Testis (tissue), 3 donors: ENCODE measurements around the gene SCP2. TPM values are rescaled to one million over a fixed set of nuclear protein-coding genes. Genes with fewer than 3 reads are reported as not detected.

ENCODE experiments used
- DNase-seq: peaks from one replicate; pipeline ENCODE4 v3.0.0-alpha.2; 2019
- H3K27ac ChIP-seq, 2 donors: fragments of 200-600 bp; sonication (generic); one replicate each; pipeline ENCODE4 v1.5.1; 2019
- H3K27me3 ChIP-seq: fragments of 200-600 bp; sonication (generic); one replicate; pipeline ENCODE4 v1.5.1; 2019
- H3K36me3 ChIP-seq: fragments of 200-600 bp; sonication (generic); one replicate; pipeline ENCODE4 v1.5.1; 2017; ENCODE audit warnings: low read depth; ENCODE audit errors: missing control alignments
- H3K4me1 ChIP-seq: fragments of 200-600 bp; sonication (generic); one replicate; pipeline ENCODE4 v1.5.1; 2019
- H3K4me3 ChIP-seq, 2 donors: fragments of 200-600 bp; sonication (generic); one replicate each; pipeline ENCODE4 v1.5.1; 2017 to 2019
- H3K9me3 ChIP-seq: fragments of 200-600 bp; sonication (generic); one replicate; pipeline ENCODE4 v1.5.1; 2017
- CTCF ChIP-seq, 3 experiments: fragments of 450-650 bp in 2 of 3; fragments of 200-600 bp in 1 of 3; sonication (generic) in 1 of 3; IDR thresholded peaks; one replicate each; pipeline ENCODE4 v1.5.1; 2016 to 2019; ENCODE audit warnings: antibody characterized with exemption in 3 of 3, mild to moderate bottlenecking in 2 of 3, moderate library complexity in 1 of 3
- POLR2A ChIP-seq: fragments of 450-650 bp; IDR thresholded peaks from one replicate; pipeline ENCODE4 v1.6.1; 2017; ENCODE audit warnings: antibody characterized with exemption, mild to moderate bottlenecking, moderate library complexity
- WGBS, 2 donors: methylation state at CpG; one replicate each; pipeline ENCODE4 v1.1.5; 2018; 5-methylcytosine and 5-hydroxymethylcytosine counted together
- intact Hi-C: fragments of 100-400 bp; cut with DNase I; formaldehyde crosslinking; loops from one replicate; pipeline ENCODE4 v1.15.1; 2023; ENCODE audit warnings: low total_unique reads
- polyA plus RNA-seq: library from polyadenylated mRNA; stranded (reverse); fragments of 350-450 nt; fragmentation: Illumina TruSeq; extraction: RNeasy Lipid Tissue Mini Kit (QIAGEN cat#74804); gene quantifications from one replicate; pipeline ENCODE4 v1.2.3, GENCODE V29; 2014; ENCODE audit warnings: low read depth, low replicate concordance; ENCODE audit not compliant: insufficient read depth
- total RNA-seq, 2 donors: library from RNA; depleted of rRNA; stranded (reverse); fragments of >200 nt; gene quantifications; one replicate each; pipeline ENCODE4 v1.2.3, GENCODE V29; 2016

Gene SCP2
- total and polyA plus RNA-seq, 3 donors from 2014 or later, result 102 to 108 (median 103) TPM

- intact Hi-C loops, result no loop called here
These were observed 11.7 kb upstream of the SCP2 start for GRCh38 chr1:52915211-52915854.

GRCh38 chr1:52915855-52916220, 11.2 kb upstream of the SCP2 start:
- Histone ChIP-seq H3K4me1 (peaks cover 28% of the 10 kb centered on the region), H3K36me3 (no peaks in the 10 kb centered on the region), H3K27me3 (no peaks in the 10 kb centered on the region), H3K9me3 (no peaks in the 10 kb centered on the region), H3K4me3 (no peak overlapping the region), H3K27ac (peak overlapping the region in 1 of 2 donors; percentile 21)
- intact Hi-C loops, result no loop called here
- TF ChIP-seq POLR2A (no peak), CTCF (IDR thresholded peaks at IDR 0.05) (no peak)
- no peak for DNase-seq
- 63 to 64% methylated on average over 7 of the region's 7 CpGs for WGBS, 2 donors

More at GRCh38 chr1:52915211-52915854, 11.7 kb upstream of the SCP2 start:
- Histone ChIP-seq H3K4me1 (peaks cover 28% of the 10 kb centered on the region), H3K4me3 (no peak overlapping the region), H3K9me3 (no peaks in the 10 kb centered on the region), H3K36me3 (no peaks in the 10 kb centered on the region), H3K27me3 (no peaks in the 10 kb centered on the region), H3K27ac (peak overlapping the region in 1 of 2 donors; percentile 55)
- 41 to 65% methylated on average over 2 of the region's 2 CpGs for WGBS, 2 donors
- no peak for TF ChIP-seq CTCF (IDR thresholded peaks at IDR 0.05)
- no peak for TF ChIP-seq POLR2A
- no peak for DNase-seq

- DNase-seq, result peak; percentile 32
- Histone ChIP-seq H3K27ac (peak overlapping the region; percentile 21 to 29), H3K36me3 (no peaks in the 10 kb centered on the region), H3K4me1 (peaks cover 28% of the 10 kb centered on the region), H3K27me3 (no peaks in the 10 kb centered on the region), H3K9me3 (no peaks in the 10 kb centered on the region), H3K4me3 (no peak overlapping the region)
- no peak for TF ChIP-seq POLR2A
- TF ChIP-seq CTCF (IDR thresholded peaks at IDR 0.05), result no peak
- intact Hi-C loops, result no loop called here
- WGBS, 2 donors, result 50 to 77% methylated on average over 7 to 10 of the region's 10 CpGs
These were observed 10.7 kb upstream of the SCP2 start for GRCh38 chr1:52916241-52916975.

- peak; percentile 63 for DNase-seq
- WGBS, 2 donors, result 58 to 60% methylated on average over 7 of the region's 7 CpGs
These were observed 9.9 kb upstream of the SCP2 start for GRCh38 chr1:52917156-52917555.

More at GRCh38 chr1:52917156-52917555, 9.9 kb upstream of the SCP2 start:
- no peak for TF ChIP-seq CTCF (IDR thresholded peaks at IDR 0.05)
- no peak for TF ChIP-seq POLR2A
- Histone ChIP-seq H3K36me3 (no peaks in the 10 kb centered on the region), H3K4me1 (peaks cover 28% of the 10 kb centered on the region), H3K4me3 (no peak overlapping the region), H3K27ac (peak overlapping the region in 1 of 2 donors; percentile 21), H3K27me3 (no peaks in the 10 kb centered on the region), H3K9me3 (no peaks in the 10 kb centered on the region)
- intact Hi-C loops, result no loop called here
